GM18858 (cell line): ENCODE data around the gene ZNF668.
A peak's percentile ranks its signal among the peaks of the same experiment; 100 is the strongest.
"Not testable (repeated sequence)": the region's sequence is repeated elsewhere in the genome, so short reads cannot be mapped to it uniquely, and the experiment has no call there.

Experiments used
- ATAC-seq: cut with Tn5 transposase; IDR thresholded peaks from one replicate; pipeline ENCODE4 v1.9.1; 2021; ENCODE audit not compliant: unreplicated experiment

Gene ZNF668

GRCh38 chr16:31100876-31101641 lies 27.0 kb upstream of the ZNF668 start:
- not testable (repeated sequence) for ATAC-seq

DNA sequence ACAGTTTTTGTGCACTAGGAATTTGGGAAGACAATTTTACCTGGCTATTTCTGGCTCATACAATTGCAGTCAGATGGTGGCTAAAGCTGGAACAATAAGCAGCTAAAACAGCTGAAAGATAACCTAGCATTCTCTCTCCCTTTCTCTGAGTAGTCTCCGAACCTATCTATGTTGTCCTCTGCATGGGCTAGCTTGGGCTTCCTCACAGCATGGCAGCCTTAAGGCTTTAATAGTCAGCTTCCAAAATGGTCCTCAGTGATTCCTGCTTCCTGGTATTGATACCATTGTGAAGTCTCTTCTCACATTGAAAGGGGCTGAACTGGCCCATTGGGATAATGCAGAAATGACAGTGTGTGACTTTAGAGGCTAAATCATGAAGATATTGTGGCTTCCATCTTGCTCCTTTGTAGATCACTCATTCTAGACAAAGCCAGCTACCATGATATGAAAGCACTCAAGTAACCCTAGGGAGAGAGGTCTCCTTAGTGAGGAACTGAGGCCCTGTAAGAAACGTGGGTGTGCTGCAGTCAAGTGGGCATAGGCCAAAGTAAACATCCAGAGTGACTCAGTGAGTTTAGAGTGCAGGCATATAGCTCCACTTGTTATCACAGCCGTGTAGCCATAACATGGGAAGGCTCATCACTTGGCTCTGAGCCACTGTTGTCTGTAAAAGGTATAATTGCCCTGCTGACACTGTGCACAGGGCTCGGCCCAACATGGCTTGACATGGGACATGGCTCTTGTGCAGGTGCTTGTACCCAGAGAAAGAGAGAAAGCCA lies 26.0 kb upstream of the ZNF668 start:
- ATAC-seq = no peak

- peak; percentile 77 for ATAC-seq
Measured at GRCh38 chr16:31094424-31095120, 20.5 kb upstream of the ZNF668 start, which contains the start of gene VKORC1. Gene VKORC1, minus strand, starts transcription at chr16:31094797. Its CDS starts 68 bp downstream, at chr16:31094729.

- ATAC-seq = no peak
Measured at GRCh38 chr16:31094088-31094423, 20.0 kb upstream of the ZNF668 start.

DNA sequence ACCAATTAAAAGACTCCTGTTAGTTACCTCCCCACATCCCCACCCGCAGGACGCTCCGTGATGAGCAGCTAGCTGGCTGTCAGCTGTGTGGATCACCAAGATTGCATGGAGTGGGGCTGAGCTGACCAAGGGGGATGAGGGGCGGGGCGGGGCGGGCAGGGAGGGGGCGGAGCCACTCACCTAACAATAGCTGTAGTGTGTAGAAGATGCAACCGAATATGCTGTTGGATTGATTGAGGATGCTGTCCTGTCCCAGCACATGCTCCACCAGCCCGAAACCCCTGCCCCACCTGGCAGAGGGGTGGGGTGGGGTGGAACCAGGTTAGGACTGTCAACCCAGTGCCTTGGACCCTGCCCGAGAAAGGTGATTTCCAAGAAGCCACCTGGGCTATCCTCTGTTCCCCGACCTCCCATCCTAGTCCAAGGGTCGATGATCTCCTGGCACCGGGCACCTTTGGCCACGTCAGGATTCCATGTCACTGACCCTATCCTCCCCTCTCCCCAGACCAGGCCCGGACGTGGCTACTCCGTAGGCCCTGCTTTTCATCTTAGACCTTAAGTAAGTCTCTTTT lies 19.2 kb upstream of the ZNF668 start:
- ATAC-seq = no peak

- ATAC-seq = no peak
Measured at GRCh38 chr16:31092330-31092729, 18.3 kb upstream of the ZNF668 start.

DNA sequence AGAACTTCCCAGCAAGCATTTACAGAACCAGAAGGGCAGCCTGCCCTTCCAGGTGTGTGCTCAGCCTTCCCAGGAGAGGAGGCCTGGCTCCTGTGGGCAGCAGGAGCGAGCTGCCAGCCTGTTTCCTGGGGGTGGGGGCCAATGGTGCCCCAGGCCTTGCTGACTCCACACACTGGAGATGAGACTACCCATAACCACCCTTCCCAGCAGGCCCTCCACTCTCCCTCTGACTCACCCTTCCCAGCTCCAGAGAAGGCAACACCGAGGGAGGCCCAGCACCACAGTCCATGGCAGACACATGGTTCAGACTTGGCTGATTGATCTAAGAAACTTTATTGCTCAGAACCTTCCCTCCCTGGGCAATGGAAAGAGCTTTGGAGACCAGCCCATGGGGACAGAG lies 16.5 kb upstream of the ZNF668 start:
- no peak for ATAC-seq

GRCh38 chr16:31089199-31089598 lies 15.2 kb upstream of the ZNF668 start:
- no peak for ATAC-seq

DNA sequence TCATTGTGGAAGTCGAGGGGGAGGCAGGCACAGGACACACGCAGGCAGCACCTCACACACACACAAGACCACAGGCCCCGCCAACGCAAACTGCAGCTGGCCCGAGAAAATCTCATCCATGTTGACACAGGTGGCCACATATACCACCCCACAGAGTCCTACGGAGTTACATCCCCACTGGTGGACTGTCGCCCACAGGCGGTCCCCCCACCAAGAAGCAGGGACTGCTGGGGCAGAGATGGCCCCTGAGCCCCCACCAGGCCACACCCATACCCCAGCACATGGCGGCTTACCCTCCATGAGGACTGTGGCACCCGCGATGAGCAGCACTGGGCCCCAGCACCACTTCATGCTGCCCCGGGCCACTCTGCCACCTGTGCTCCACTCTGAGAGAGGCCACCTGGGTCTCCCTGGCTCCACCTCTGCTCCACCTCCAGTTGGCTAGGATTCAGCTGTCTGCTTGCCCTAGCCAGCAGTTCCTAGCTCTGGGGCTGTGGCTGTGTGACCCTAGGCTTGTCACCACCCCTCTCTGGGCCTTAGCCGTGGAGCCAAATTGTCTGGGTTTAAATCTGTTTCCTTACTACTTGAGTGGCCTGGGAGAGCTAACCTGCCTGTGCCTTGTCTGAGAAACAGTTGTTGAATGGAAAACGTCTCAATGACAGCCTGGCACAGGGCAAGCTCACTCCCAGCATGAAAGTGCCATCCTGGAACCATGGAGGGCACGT lies 14.6 kb upstream of the ZNF668 start, which contains the start of gene PRSS53:
PRSS53 (minus strand) TSS at position 485 of the 725 bp plus-strand sequence; CDS start at position 351, 134 bp downstream.
- no peak for ATAC-seq

DNA sequence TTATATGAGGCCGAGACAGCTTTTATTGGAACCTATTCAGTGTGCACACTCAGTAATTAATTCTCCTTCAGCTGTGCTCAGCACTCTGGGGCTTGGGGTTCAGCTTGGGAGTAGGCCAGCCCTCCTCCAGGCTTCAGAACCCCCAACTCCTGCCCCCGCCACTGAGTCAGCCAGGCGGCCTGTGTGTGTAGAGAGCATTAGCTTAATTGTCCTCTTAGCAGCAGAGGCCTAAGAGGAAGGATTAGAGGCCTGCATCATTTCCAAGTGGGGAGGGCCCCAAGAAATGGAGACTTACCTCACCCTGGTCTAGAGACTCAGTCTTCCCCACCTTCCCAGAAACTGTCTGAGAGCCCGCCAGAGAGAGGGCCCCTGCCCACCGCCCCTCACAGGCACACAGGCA lies 13.9 kb upstream of the ZNF668 start:
- no peak for ATAC-seq

- ATAC-seq = no peak
Measured at GRCh38 chr16:31087481-31087880, 13.4 kb upstream of the ZNF668 start.

DNA sequence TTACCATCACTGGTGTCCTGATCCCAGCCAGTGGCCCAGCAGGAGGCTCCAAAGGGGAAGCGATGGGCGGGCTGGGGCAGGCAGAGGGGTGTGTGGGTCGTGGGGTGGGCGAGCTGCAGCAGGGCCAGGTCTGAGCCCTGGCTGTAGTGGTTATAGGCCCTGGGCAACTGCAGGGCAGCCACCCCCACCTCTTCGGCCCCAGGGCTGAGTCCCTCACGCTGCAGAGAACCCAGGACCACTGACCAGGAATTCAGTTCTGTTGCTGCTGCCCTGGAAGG lies 12.5 kb upstream of the ZNF668 start:
- ATAC-seq = no peak

GRCh38 chr16:31085873-31086628 lies 12.0 kb upstream of the ZNF668 start:
- no peak for ATAC-seq

DNA sequence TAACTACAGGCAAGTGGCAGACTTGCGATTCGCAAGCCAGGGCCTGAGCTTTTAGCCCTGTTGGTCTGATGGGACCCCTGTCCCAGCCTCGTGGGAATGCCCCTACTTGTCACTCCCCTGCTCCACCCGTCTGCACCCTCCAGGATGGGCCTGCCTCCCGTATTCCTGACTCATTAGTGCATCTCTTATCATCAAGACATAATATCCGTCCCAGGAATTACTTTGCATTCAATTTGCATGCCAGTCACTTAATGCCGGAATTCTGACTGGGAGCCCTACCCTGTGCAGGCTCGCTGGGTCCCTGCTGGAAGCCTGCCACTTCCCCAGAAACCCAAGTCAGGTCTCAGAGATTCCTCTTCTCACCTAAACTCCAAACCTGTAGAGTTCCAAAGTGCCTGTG lies 11.4 kb upstream of the ZNF668 start:
- no peak for ATAC-seq

DNA sequence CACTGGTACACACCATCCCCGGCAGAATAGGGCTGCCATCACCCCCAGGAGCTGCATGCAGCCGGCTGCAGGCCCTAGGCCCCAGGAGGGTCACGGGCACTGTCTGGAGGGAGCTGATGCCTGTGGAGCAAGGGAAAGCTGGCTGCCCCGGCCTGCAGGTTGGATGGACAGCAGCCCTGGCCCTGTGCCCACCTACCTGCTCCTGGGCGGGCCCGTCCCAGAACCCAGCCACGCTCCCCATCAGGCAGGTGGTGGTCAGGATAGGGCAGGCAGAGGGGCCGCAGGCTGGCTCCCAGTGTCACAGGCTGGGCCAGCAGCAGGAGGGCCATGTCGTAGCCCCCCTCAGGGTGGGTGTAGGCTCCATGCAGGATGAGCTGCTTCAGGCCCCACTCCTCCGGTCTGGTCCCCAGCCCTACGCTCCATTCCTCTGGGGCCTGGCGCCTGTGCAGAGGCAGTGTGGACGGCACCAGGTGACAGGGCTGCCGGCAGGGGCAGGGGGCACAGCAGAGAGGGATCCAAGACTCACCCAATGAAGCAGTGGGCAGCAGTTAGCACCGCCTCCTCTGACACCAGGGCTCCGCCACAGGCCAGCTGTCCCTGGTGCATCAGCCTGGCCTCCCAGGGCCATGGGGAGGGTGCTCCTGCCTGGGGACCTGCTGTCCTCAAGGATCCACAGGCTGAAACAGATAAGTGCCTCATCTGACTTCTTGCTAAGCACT lies 10.7 kb upstream of the ZNF668 start:
- ATAC-seq = no peak

GRCh38 chr16:31083981-31084380 lies 9.9 kb upstream of the ZNF668 start:
- no peak for ATAC-seq

- no peak for ATAC-seq
Measured at GRCh38 chr16:31083556-31083955, 9.5 kb upstream of the ZNF668 start.

DNA sequence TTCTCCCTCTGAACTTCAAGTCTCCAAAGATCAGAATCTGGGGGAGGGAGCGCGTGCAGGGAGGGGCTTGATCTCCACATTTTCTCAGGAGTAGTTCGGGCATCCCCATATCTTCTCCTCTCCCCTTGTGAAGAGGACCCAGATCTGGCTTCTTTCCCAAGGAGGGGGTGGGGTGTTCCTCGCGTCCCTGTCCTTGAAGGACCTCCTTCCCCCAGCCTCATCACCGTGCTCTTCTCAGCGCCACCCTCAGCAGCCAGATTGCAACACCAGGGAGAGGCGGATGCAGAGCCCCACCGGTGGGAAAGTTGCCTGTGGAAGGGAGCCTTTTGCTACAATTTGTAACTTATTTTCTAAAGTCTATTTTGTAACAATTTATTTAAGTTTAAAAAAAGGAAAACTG lies 9.0 kb upstream of the ZNF668 start:
- ATAC-seq = no peak

GRCh38 chr16:31082368-31083045 lies 8.5 kb upstream of the ZNF668 start:
- no peak for ATAC-seq
